A549 (cell line): ENCODE results near the gene CDC40.

Source experiments
- CTCF ChIP-seq: fragments of >200 bp; sonication (Bioruptor Twin); formaldehyde crosslinking; IDR thresholded peaks from 3 replicates; pipeline ENCODE4 v1.5.1; 2016
- JUN ChIP-seq, 2 experiments: fragments of >200 bp; sonication (Bioruptor Twin); formaldehyde crosslinking; IDR thresholded peaks; 2 replicates in 1 of 2; 3 replicates in 1 of 2; pipeline ENCODE4 v1.6.1; 2016 to 2017
- MAZ ChIP-seq: fragments of 150-350 bp; IDR thresholded peaks from 2 replicates; pipeline ENCODE4 v1.6.1; 2014; ENCODE audit warnings: antibody characterized with exemption, low read depth, low read length, borderline replicate concordance
- POLR2A ChIP-seq: IDR thresholded peaks from 2 replicates; pipeline ENCODE4 v1.6.1; 2012; ENCODE audit warnings: mild to moderate bottlenecking, low read length
- SREBF2 ChIP-seq: fragments of 450-650 bp; IDR thresholded peaks from 2 replicates; pipeline ENCODE4 v1.6.1; 2014; ENCODE audit warnings: mild to moderate bottlenecking, moderate library complexity

DNA sequence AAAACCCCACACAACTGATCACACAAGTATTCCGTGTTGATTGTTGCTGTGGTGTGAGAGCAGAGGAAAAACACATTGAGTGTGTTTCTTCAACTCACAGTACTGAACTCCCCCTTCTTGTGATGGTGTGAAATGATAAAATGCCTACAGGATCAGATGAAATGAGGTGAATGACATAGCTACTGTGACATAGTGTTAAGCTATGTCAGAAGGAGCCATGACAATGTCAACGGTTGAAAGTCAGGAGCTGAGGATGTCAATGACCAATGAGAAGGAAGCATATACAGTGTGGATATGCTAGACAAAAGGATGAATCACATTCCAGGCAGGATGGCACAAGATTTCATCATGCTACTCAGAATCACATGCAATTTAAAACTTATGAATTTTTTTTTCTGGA is 39.6 kb upstream of the CDC40 start:
- no peak for TF ChIP-seq SREBF2
- TF ChIP-seq CTCF = no peak
- TF ChIP-seq JUN (IDR thresholded peaks at IDR 0.05) = no peak
- TF ChIP-seq POLR2A = no peak
- TF ChIP-seq MAZ = no peak
